CD1c-positive myeloid dendritic cell (primary cell): Measurements from ENCODE around the gene TMEM238.
A peak's percentile ranks its signal among the peaks of the same experiment; 100 is the strongest.
"Not testable (repeated sequence)": the region's sequence is repeated elsewhere in the genome, so short reads cannot be mapped to it uniquely, and the experiment has no call there.

Experiments used
- DNase-seq: peaks from one replicate; pipeline ENCODE4 v3.0.0-alpha.2; 2016; ENCODE audit errors: extremely low spot score

TMEM238 gene

GRCh38 chr19:55384131-55384919, at the start of gene TMEM238:
Gene TMEM238, minus strand, starts transcription at chr19:55384292. Its CDS starts 33 bp downstream, at chr19:55384259.
- DNase-seq: peak; percentile 39

DNA sequence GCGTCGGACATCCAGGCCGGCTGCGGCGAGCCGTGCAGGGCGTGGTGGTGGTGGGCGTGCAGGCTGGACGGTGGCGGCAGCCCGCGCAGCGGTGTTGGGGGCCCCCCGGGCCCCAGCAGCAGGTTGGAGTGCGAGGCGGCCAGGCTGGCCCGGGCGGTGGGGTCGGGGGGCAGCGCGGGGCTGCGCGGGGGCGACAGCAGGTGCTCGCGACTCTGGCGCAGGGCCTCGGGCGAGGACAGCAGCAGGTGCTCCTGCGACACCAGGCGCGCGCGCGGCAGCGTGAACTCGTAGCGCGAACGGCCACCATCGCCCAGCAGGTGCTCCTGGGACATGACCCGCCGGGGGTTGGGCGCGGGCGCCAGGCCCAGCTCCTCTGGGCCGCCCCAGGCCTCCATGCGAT, 49.2 kb upstream of the TMEM238 start:
- DNase-seq: no peak

GRCh38 chr19:55432241-55432959, 48.3 kb upstream of the TMEM238 start:
- DNase-seq: no peak

DNA sequence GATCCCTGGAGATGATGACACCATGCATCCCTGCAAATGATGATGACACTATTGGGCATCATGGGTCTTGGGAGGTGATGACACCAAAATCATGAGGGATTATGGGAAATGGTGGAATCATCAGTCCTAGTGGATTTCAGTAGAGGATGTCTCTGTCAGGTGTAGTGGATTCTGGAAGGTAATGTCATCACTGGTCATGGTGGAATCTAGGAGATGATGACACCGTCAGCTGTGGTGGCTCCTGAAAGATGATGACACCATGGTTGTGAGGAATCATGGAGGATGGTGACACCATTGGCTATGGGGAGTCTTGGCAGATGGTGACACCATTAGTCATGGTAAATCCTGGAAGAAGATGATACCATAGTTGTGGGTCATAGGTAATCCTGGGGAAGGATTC, 47.1 kb upstream of the TMEM238 start:
- no peak for DNase-seq

DNA sequence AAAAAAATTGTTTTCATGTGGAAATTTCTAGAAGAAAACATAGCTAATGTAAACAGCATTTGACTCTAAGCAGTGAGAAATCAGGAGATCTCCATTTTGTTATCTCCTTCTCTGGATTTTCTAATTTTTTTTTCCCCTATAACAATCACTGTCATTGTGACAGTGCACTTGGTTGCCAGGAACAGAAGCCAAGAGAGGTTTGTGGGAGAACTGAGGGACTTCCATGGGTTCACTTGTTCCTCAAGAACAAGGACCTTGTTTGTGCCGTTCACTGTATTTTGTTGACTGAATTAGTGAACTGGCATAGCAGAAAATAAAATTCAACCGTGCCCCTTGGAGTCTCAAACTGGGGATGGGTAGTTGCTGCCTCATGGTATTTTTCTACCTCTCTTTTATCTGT, 42.0 kb upstream of the TMEM238 start:
- DNase-seq: no peak

DNA sequence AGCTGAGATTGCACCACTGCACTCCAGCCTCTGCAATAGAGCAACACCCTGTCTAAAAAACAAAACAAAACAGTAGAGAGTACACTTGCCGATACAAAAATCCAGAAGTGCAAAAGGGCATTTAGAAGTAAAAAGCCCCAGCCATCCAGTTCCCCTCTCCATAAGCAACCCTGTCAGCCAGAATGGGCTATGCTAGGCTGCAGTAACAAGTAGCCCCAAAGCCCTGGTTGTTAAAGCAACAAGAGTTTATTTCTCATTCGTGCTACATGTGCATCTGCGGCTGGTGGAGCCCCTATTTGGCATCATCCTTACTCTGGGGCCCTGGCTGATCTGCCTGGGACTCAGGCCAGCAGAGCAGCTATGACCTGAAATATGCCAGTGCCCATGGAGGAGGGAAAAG, 40.4 kb upstream of the TMEM238 start:
- no peak for DNase-seq

- DNase-seq: no peak
Measured at GRCh38 chr19:55423225-55424005, 39.3 kb upstream of the TMEM238 start.

GRCh38 chr19:55421281-55421680, 37.2 kb upstream of the TMEM238 start:
- DNase-seq: not testable (repeated sequence)

GRCh38 chr19:55419624-55420236, 35.6 kb upstream of the TMEM238 start:
- DNase-seq: no peak

DNA sequence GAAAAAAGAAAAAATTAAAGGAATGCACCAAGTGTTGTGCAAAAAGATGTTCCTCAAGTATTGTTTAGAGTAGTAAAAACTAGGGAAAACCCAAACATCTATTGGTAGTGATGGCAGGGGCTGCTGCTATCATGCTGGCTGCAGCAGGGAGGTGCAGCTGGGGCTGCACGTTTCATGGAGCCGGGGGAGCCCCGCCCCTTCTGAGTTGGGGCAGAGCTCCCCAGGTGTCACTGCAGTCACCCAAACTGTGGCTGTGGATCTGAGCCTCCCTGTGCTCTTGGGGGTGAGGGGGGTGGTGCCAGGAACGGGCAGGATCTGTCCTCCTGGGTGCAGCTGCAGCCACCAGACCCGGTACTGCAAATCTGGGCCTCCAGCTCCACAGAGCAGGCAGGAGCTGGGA, 35.0 kb upstream of the TMEM238 start:
- DNase-seq: no peak

- DNase-seq: peak; percentile 76
Measured at GRCh38 chr19:55418185-55418584, 34.1 kb upstream of the TMEM238 start.

DNA sequence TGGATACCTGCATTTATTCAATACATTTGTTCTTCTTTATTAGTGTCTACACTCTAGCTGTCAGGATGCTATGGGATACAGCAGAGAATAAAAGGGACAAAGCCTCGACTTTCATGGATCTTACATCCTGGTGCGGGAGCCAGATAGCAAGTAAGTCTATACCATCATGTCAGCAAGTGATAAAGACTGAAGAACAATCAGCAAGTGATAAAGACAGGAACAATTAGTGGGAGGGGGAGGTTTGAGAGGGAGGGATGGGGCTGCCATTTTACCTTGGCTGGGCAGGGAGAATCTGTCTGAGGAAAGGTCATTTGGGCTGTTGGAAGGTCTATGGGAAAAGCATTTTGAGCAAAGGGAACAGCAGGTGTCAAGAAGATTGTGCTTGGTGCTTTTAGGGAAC, 26.1 kb upstream of the TMEM238 start:
- DNase-seq: no peak

- not testable (repeated sequence) for DNase-seq
Measured at GRCh38 chr19:55409179-55409578, 25.1 kb upstream of the TMEM238 start.

GRCh38 chr19:55408533-55408872, 24.4 kb upstream of the TMEM238 start:
- no peak for DNase-seq

- peak; percentile 99 for DNase-seq
Measured at GRCh38 chr19:55407800-55408532, 23.9 kb upstream of the TMEM238 start.

DNA sequence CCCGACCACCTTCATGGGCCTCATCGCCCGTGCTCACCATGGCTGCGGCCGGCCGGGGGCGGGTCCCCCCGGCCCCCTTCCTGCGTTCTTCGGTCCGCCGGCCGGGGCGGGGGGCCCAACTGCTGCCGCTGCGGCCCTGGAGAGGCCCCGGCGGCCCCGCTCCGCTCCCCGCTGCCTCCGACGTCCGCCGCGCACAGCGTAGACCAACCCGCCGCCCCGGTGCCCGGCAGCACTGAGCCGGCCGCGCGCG, 23.4 kb upstream of the TMEM238 start, which contains the start of gene UBE2S:
Gene UBE2S (minus strand): TSS at position 239 of the 250 bp plus-strand sequence. CDS start 199 bp downstream, at position 40.
- DNase-seq: not testable (repeated sequence)

- DNase-seq: peak; percentile 45
Measured at GRCh38 chr19:55406826-55407549, 22.9 kb upstream of the TMEM238 start.

- DNase-seq: no peak
Measured at GRCh38 chr19:55406091-55406825, 22.2 kb upstream of the TMEM238 start.

DNA sequence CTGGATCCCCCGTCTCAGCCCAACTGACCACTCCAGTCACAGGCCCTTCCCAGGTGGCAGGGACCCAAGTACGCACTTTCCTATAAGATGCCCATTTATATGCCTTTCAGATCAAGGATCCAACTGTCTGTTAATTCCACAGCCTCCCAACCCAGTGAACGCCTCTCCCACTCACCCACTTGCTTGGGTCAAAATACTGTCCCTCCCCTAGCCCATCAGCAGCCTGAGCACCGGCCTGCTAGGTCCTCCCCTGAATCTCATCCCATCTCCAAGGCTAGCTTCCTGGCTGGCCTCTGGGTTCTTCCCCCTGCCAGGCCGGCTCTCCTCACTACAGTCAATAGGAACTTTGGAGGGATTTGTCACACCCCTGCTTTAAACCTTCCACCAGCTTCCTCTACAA, 21.5 kb upstream of the TMEM238 start:
- no peak for DNase-seq

DNA sequence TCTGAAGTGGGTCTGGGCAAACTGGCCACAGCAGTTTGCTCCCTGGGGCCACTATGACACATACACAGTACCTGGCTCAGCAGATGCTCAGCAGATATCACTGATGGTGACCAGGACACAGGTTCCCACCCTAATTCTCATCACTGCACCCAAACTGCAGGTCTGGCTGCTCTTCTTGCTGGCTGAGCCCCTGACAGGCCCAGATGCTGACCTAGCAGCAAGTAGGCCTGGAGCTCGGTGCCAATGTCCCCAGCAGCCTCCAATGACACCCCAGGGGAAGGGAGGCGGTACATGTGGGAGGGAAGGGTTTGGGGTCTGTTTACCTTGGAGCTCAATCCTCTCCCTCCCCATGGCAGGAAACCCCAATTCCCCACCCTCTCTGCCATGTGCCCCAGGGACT, 18.4 kb upstream of the TMEM238 start:
- DNase-seq: no peak
